ENCODE results near the gene KRTAP10-7. TPM values are rescaled to one million over a fixed set of nuclear protein-coding genes. Genes with fewer than 3 reads are reported as not detected.
"Not testable (repeated sequence)": the region's sequence is repeated elsewhere in the genome, so short reads cannot be mapped to it uniquely, and the experiment has no call there.

KRTAP10-7 gene
- total RNA-seq, 2 donors from 2014 or later = not detected

DNA sequence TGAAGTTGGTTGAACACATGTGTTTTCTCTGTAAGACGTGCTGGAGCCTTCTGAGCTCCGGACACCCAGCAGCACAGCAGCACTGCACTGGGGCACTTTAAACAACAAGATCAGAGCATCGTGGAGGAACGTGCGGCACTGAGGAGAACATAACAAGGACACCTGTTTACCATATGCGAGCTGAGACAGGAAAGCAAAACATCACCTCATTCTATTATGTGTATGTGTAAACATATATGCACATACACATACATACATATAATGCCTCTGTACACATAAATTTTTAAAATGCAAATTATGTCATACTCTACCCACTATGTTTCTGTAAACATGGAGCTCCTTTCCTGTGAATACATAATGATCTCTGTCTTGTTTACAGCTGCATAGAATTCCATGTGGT, 4.9 kb upstream of the KRTAP10-7 start:
- DNase-seq (ENCODE audit: low spot score in 2 of 2) (no peak), ATAC-seq (no peak)
- Mint-ChIP-seq H3K27ac (no peak overlapping the region), H3K9me3 (peaks cover 4 to 5% of the 10 kb centered on the region in 2 donors), H3K36me3 (peaks cover 0 to 5% of the 10 kb centered on the region in 2 donors)

DNA sequence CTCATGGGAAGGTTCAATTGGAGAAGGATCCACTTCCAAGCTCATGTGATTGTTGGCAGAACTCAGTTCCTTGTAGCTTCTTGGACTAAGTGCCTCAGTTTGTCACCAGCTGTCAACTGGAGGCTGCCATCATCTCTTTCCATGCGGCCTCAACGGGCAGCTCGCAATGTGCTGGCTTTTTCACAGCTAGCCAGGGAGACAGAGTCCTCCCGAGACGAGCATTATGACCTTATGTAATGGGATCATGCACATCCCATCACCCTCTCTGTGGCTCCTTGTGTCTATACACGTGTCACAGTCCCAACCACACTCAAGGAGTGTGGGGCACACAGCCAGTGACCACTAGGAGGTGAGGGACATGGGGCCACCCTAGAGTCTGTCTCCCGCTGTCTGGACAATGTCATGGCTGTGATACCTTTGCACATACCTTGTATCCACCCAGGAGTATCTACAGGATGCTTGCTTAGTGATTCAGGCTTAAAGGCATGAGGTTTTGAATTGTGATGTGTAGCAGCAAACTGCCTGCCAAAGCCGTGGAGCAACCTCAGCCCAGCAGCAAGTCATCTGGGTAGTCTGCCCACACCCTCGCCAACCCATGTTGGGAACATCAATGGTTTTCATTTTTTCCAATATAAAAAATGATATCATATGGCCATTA, 4.2 kb upstream of the KRTAP10-7 start:
- ATAC-seq = peak in 1 of 2 donors; percentile 33
- Mint-ChIP-seq H3K9me3 (peaks cover 4 to 5% of the 10 kb centered on the region in 2 donors), H3K27ac (no peak overlapping the region), H3K36me3 (peaks cover 0 to 5% of the 10 kb centered on the region in 2 donors)
- peak in 1 of 2 donors; percentile 41 for DNase-seq (ENCODE audit: low spot score in 2 of 2)

DNA sequence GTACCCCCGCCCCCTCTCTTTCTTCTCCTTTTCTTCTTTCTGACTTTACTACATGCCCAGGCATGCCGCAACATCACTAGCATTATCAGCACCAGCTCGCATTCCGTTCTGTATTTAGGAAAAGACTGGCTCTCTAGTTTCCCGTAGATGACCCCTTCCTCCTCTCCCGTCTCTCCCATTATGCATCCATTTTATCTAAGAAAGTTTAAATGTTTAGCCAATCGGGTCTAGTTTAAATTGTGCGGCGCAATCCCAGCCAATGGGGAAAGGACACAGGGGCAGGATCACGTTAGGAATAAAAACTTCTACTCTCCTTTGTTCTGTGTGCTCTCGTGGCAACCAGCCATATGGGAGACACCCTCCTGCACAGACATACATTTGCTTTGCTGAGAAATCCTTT, 2.3 kb upstream of the KRTAP10-7 start:
- no peak for DNase-seq (ENCODE audit: low spot score in 2 of 2)
- ATAC-seq = no peak
- Mint-ChIP-seq H3K36me3 (peaks cover 0 to 5% of the 10 kb centered on the region in 2 donors), H3K27ac (peak overlapping the region in 1 of 2 donors; percentile 33), H3K9me3 (peaks cover 4 to 5% of the 10 kb centered on the region in 2 donors)

DNA sequence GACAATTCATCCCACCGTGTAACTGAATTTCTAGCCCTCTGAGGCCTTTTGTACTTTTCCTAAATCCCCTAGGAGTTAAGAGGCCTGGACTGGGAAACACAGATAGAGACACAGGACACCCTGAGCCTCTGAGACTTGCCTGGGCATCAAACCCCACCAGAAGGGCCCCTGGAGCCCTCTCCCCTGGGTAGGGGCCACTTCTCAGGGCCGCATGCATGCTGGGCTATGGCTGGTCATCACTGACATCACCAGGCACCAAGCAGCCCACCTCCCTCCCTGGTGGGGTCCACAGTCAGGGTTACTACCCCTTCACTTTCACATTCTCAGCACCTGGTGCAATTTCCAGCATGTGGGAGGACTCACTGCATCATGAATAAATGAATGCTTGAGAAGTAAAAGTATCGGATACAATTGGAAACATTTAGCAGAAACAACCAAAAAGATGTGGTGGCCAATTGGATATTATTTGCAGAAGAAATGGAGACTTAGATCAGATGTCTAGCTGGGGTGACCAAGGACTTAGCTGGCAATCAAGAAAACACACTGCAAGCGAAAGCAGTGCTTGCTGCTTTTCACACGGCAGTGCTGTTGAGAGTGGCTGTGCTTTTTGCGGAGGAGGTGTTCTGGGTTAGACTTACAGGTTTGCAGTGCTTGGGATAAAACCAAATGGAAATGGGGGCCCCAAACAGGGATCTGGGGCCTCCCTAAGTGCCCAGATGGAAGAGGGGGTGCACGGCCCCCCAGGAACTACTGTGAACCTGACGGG, 950 bp upstream of the KRTAP10-7 start:
- peak in 1 of 2 donors; percentile 28 for DNase-seq (ENCODE audit: low spot score in 2 of 2)
- no peak for ATAC-seq
- H3K27ac Mint-ChIP-seq = no peak overlapping the region
- H3K36me3 Mint-ChIP-seq = peaks cover 0 to 5% of the 10 kb centered on the region in 2 donors
- peaks cover 4 to 5% of the 10 kb centered on the region in 2 donors for H3K9me3 Mint-ChIP-seq

DNA sequence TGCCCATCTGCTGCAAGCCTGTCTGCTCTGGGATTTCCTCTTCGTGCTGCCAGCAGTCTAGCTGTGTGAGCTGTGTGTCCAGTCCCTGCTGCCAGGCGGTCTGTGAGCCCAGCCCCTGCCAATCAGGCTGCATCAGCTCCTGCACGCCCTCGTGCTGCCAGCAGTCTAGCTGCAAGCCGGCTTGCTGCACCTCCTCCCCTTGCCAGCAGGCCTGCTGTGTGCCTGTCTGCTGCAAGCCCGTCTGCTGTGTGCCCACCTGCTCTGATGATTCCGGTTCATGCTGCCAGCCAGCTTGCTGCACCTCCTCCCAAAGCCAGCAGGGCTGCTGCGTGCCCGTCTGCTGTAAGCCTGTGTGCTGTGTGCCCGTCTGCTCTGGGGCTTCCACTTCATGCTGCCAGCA, 694 bp downstream of the KRTAP10-7 start:
- H3K9me3 Mint-ChIP-seq, ATAC-seq: not testable (repeated sequence)

DNA sequence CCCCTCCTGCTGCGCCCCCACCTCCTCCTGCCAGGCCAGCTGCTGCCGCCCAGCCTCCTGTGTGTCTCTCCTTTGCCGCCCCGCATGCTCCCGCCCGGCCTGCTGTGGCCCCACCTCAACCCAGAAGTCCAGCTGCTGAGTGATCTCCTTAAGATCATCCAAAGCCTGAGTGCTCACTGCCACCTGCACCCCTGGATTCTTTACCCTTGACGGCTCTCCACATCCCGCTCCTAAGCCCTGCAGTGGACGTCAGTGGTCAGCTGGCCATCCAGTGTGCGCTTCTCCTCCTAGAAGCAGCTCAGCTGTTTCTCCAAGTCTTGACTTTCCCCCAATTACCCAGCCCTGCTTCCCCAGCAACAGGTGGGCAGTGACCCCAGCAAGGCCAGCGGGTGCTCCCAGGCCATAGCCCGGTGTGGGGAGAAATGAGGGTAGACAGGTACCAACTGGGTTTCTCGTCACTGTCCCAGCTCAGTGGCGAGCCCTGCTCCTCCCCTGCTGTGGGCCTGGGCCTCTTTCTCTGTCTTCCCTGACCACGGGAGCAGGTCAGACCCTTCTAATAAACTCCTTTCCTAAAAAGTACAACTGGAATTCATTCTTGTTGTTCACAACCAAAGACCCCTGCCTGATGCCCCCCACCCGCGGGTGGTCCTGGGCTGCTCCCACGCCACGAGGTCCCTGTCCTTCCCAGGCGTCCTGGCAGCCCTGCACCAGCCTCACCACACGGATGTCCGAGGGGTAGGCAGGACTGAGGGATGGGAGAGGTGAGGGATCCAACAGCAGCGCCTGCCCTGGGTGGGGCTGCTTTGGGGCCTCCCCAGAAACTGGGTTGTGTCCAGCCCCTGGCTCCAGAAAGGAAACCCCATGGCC, 1.4 kb downstream of the KRTAP10-7 start:
- peaks cover 0 to 5% of the 10 kb centered on the region in 2 donors for H3K36me3 Mint-ChIP-seq
- ATAC-seq (no peak), DNase-seq (ENCODE audit: low spot score in 2 of 2) (no peak)
- peaks cover 5 to 8% of the 10 kb centered on the region in 2 donors for H3K9me3 Mint-ChIP-seq
- H3K27ac Mint-ChIP-seq = peak overlapping the region in 1 of 2 donors; percentile 63

More for the DNA sequence above, 694 bp downstream of the KRTAP10-7 start:
- not testable (repeated sequence) for DNase-seq (ENCODE audit: low spot score in 2 of 2); H3K27ac Mint-ChIP-seq; H3K36me3 Mint-ChIP-seq

DNA sequence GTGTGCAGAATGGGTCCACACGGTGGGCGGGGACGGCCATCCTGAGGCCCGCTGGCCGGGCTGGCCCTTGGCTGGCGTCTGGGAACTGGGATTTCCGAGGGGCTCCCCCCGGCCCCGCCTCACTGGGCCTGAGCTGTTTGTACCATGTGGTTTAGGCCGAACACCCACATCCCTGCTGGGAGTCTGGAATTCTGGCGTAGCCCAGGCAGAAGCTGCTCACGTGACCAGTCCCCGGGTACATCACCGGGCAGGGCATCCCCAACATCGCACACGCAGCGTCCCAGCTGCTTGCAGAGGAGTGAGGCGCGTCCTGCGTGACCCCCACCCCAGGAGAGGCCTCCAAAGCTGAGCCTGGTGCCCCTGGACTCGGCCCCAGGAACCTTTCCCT, 2.1 kb downstream of the KRTAP10-7 start:
- Mint-ChIP-seq H3K27ac (no peak overlapping the region), H3K36me3 (peaks cover 0 to 5% of the 10 kb centered on the region in 2 donors), H3K9me3 (peaks cover 5 to 8% of the 10 kb centered on the region in 2 donors)
- no peak for DNase-seq (ENCODE audit: low spot score in 2 of 2)
- ATAC-seq = no peak

DNA sequence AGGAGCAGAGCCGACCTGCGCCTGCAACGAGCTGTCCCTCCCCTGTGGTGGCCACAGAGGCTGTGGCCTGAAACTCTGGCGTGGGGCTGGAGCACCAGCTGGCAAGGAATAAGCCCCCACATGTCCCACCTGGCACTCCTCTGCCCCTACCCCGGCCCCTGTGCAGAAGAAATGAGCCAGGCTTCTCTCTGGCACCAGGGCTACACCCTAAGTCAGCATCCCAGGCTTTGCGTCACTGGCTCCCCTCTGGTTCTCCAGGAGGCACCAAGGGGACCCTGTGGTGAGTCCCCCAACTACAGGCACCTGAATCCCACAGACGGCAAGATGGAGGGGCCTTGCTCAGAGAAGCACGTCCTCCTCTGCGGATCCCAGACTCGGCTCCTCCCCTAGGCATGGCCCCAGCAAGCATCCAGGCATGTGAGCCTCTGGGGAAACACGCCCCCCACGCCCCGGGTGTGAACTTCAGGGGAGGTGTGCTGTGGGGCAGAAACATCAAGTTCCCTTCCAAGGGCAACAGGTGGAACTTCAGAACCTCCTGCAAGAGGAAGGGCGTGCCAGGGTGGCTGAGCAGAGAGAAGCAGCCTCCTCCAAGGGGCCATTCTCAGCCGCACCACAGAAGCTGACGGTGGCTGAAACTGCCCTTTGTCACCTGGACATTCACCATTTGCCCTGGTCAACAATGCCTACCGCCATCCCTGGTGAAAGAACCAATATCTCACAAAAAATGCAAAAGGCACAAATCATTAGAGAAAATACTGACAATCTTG, 2.9 kb downstream of the KRTAP10-7 start:
- DNase-seq (ENCODE audit: low spot score in 2 of 2) (peak in 1 of 2 donors; percentile 30), ATAC-seq (no peak)
- H3K27ac Mint-ChIP-seq = no peak overlapping the region
- H3K9me3 Mint-ChIP-seq = peaks cover 4 to 5% of the 10 kb centered on the region in 2 donors
- H3K36me3 Mint-ChIP-seq = peaks cover 0 to 5% of the 10 kb centered on the region in 2 donors

DNA sequence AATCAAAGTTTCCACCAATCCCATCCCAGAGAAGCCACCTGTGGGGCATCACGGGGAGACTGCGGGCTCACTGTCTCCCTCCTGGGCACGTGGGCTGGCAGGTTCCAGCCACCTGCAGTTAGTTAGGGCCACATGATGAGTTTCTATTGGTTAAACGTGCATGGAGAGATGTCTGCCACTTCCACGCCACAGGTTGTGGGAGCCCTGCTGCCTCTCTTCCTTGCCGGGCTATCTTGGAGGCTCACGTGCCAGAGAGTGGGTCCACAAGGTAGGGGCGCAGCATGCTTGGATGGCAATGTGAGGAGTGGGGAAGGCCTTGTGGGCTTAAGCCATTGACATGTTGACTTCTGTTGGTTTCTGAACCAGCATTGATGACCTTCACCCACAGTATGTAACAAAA, 3.5 kb downstream of the KRTAP10-7 start:
- H3K27ac Mint-ChIP-seq = no peak overlapping the region

DNA sequence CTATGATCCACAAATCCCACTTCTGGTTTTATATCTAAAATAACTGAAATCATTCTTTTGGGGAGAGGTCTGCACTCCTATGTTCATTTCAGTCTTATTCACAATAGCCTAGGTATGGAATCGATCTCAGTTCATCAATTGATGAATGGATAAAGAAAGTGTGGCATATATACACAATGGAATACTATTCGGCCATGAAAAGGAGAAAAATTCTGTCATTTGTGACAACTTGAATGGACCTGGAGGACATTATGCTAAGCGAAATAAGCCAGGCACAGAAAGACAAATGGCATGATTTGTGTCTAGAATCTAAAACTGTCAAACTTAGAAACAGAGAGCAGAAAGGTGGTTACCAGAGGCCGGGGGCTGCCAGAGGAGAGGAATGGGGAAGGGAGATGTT, 6.1 kb downstream of the KRTAP10-7 start:
- no peak for DNase-seq (ENCODE audit: low spot score in 2 of 2)

More for the DNA sequence above, 3.5 kb downstream of the KRTAP10-7 start:
- DNase-seq (ENCODE audit: low spot score in 2 of 2) = no peak
- no peak for ATAC-seq
- H3K36me3 Mint-ChIP-seq = peaks cover 3 to 4% of the 10 kb centered on the region in 2 donors
- H3K9me3 Mint-ChIP-seq = peaks cover 2 to 6% of the 10 kb centered on the region in 2 donors

DNA sequence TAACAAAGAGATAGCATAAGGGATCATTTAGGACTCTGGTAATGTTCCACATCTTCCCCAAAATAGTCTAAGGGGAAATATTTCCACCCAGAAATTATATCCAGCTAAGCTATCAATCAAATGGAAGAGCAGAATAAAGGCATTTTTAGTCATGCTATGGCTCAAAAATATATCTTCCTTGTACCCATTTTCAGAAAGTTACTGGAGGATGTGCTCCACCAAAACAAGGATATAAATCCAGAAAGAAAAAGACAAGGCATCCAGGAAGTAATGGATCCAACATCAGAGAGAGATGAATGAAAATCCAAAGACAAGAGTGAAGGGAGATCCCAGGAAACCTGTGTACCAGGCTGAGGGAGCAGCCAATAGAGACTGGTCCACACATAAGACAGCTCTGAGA, 8.8 kb downstream of the KRTAP10-7 start:
- ATAC-seq = no peak

More for the DNA sequence above, 6.1 kb downstream of the KRTAP10-7 start:
- ATAC-seq = no peak
- Mint-ChIP-seq H3K9me3 (peaks cover 18 to 26% of the 10 kb centered on the region in 2 donors), H3K27ac (no peak overlapping the region), H3K36me3 (peaks cover 24 to 29% of the 10 kb centered on the region in 2 donors)

DNA sequence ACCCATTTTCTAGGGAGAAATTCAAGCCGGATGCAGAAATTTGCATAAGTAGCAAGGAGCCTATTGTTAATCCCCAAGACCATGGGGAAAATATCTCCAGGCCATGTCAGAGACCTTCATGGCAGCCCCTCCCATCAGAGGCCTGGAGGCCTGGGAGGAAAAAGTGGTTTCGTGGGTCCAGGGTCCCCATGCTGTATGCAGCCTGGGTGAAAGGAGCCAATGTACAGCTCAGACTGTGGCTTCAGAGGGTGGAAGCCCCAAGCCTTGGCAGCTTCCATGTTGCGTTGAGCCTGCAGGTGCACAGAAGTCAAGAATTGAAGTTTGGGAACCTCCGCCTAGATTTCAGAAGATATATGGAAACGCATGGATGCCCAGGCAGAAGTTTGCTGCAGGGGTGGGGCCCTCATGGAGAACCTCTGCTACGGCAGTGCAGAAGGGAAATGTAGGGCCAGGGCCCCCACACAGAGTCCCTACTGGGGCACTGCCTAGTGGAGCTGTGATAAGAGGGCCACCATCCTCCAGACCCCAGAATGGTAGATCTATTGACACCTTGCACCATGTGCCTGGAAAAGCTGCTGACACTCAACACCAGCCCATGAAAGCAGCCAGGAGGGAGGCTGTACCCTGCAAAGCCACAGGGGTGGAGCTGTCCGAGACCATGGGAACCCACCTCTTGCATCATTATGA, 9.9 kb downstream of the KRTAP10-7 start:
- Mint-ChIP-seq H3K9me3 (peaks cover 21 to 27% of the 10 kb centered on the region in 2 donors), H3K36me3 (peaks cover 24 to 29% of the 10 kb centered on the region in 2 donors)
- H3K27ac Mint-ChIP-seq; DNase-seq (ENCODE audit: low spot score in 2 of 2); ATAC-seq: not testable (repeated sequence)

More for the DNA sequence above, 8.8 kb downstream of the KRTAP10-7 start:
- Mint-ChIP-seq H3K27ac (no peak overlapping the region), H3K36me3 (peaks cover 24 to 29% of the 10 kb centered on the region in 2 donors), H3K9me3 (peaks cover 21 to 27% of the 10 kb centered on the region in 2 donors)
- no peak for DNase-seq (ENCODE audit: low spot score in 2 of 2)

DNA sequence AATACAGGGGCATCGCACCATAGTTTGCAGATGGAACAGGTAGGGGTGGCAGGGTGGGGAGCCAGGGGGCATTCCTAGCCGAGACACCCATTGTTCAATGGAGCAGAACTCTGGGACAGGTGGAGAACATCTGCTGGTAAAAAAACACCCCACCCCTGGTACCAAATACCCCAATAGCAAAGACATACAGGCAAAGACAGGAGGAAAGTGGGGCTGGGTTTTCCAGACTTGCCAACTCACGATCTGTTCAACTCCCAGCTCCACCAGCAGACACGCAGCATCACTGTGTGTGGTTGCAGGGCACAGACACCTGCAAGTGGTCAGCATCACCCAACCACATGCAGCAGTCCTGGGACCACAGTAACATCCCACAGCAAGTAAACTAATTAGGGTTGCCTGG, 11.2 kb downstream of the KRTAP10-7 start:
- ATAC-seq (no peak), DNase-seq (ENCODE audit: low spot score in 2 of 2) (no peak)
- peaks cover 24 to 29% of the 10 kb centered on the region in 2 donors for H3K36me3 Mint-ChIP-seq
- no peak overlapping the region for H3K27ac Mint-ChIP-seq
- peaks cover 21 to 23% of the 10 kb centered on the region in 2 donors for H3K9me3 Mint-ChIP-seq

DNA sequence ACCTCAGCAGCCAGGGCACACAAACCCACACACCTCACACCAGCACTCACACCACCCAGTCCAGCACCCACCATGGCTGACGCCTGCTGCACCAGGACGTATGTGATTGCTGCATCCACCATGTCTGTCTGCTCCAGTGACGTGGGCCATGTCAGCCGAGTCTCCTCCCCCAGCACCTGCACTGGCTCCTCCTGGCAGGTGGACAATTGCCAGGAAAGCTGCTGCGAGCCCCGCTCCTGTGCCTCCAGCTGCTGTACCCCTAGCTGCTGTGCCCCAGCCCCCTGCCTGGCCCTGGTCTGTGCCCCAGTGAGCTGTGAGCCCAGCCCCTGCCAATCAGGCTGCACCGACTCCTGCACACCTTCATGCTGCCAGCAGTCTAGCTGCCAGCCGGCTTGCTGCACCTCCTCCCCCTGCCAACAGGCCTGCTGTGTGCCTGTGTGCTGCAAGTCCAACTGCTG, 11.7 kb downstream of the KRTAP10-7 start, which contains the start of gene KRTAP10-8:
Gene KRTAP10-8, plus strand, starts transcription at position 51 of the 458 bp plus-strand sequence. Its CDS starts 22 bp downstream, at position 73.
- Mint-ChIP-seq H3K27ac (no peak within 1 kb of the TSS), H3K36me3 (peaks cover 24 to 29% of the 10 kb centered on the region in 2 donors), H3K9me3 (peaks cover 21 to 23% of the 10 kb centered on the region in 2 donors)
- DNase-seq (ENCODE audit: low spot score in 2 of 2) = no peak
- no peak for ATAC-seq

DNA sequence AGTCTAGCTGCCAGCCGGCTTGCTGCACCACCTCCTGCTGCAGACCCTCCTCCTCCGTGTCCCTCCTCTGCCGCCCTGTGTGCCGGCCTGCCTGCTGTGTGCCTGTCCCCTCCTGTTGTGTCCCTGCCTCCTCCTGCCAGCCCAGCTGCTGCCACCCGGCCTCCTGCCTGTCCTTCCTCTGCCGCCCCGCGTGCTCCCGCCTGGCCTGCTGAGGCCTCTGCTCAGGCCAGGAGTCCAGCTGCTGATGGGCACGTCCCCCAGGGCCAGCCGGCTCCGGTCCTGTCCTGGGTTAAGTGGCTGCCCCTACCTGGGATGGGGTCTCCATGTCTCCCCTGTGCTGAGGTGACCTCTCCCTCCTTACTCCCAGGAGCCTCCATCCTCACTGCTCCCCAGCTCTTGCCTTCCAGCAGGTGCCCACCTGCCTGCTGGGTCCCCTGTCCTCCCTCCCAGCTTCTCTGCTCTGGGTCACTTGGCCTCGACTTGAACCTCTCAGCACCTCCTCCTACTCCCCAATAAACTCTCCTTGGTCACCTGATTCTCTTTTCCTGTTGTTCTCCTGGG, 12.4 kb downstream of the KRTAP10-7 start:
- DNase-seq (ENCODE audit: low spot score in 2 of 2) (no peak), ATAC-seq (no peak)
- peaks cover 24 to 29% of the 10 kb centered on the region in 2 donors for H3K36me3 Mint-ChIP-seq
- peaks cover 21 to 23% of the 10 kb centered on the region in 2 donors for H3K9me3 Mint-ChIP-seq
- no peak overlapping the region for H3K27ac Mint-ChIP-seq

Data from activated naive CD4-positive, alpha-beta T cell treated with anti-CD3 and anti-CD28 coated beads, Interleukin-2, amount 50 U/mL, for 72 hours (primary cell).